NCI-H2029 treated with DMSO at 0.1 percent for 48 hours (cell line): Measurements from ENCODE around the gene CHURC1.

Experiments
- DNase-seq: peaks from one replicate; lab custom pipeline; 2025; lab: John Stamatoyannopoulos, UW

CHURC1 gene

GRCh38 chr14:64956697-64957406, 42.6 kb downstream of the CHURC1 start:
- no peak for DNase-seq

- no peak for DNase-seq
Observed at GRCh38 chr14:64958201-64958600, 43.9 kb downstream of the CHURC1 start.

DNA sequence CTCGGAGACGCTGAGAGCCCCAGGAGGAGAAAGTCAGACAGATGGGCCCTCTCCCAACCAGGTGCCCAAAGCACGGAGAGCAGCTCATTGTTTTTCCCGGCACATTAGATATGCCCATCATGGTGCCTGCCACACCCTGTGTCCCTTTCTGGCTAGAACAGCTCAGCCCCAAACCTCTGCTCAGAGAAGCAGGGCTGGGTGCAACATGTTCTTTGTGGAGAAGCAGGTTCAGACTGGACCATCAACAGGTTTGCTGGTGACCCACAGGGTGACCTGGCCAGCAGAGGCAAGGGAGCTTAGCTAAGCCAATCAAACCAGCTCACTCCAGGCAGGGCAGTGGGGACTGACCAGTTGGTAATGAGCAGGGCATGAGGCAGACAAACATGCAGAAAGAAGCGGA, 44.5 kb downstream of the CHURC1 start:
- no peak for DNase-seq

DNA sequence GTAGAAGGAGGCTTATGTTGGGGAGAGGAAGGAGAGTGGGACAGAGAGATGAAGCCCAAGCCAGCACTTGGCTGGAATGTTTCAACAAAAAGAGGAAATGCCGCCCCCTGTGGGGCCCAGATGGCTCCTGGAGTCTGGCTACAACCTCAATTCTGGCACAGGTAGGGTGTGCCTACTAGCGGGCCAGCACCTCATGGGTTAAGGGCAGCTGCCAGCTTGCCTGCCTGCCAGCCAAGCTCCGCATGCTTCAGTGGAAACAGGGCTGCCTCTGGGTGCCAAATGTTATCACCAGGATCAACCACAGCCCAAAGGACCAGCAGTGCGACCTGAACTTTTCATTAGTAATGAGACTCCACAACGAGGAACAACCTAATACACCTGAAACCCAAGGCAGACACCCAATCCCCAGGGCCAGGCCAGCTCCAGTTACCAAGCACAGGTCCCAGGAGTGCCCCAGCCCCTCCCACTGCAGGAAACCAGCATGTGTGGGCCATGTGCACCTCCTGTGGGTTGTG, 46.6 kb downstream of the CHURC1 start:
- DNase-seq, result no peak

DNA sequence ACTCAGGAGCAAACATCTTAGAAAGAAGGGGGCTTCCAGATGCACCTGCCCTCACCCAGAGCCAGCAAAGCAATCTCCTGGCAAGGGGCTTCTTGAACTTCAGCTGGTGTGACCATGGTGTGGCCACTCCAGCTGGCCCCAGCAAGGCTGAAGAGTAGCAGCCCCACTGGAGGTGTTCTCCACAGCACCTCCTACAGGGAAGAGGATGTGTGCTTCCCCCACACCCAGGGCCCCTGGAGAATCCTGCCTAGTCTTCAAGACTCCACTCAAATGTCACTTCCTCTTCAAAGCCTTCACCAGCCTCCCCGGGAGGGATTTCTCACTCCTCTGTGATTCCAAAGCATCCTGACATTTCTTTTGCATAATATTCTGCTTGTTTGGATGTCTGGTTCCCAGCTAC, 49.4 kb downstream of the CHURC1 start:
- DNase-seq, result no peak

DNA sequence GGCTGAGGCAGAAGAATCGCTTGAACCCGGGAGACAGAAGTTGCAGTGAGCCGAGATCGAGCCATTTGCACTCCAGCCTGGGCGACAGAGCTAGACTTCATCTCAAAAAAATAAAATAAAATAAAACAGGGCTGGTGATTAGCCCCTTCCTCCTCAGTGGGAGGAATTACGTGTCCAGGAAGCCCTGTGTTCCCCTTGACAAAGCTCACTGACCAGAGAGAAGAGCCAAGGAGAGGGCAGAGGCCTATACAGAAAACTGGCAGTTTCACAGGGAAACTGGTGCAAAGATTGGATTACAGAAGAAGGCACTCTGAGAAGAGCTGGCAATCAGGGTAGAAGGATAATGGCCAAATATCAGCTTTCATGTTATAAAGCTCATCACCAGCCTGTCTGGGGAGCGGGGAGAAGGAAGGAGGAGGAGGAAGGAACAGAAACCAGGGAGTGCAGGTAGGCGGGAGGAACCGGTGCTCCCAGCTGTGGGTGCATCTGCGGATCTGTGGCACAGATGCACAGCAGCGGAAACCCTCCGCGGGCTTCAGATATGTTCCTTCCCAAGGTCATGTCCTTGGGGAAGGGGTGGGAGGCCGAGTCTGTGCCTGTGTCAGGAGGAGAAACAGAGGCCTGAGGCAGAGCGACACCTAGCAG, 51.2 kb downstream of the CHURC1 start:
- no peak for DNase-seq

- no peak for DNase-seq
Observed at GRCh38 chr14:64966976-64967375, 52.7 kb downstream of the CHURC1 start.

GRCh38 chr14:64968167-64968566, 53.9 kb downstream of the CHURC1 start:
- DNase-seq, result no peak

- DNase-seq, result no peak
Observed at GRCh38 chr14:64968651-64969050, 54.4 kb downstream of the CHURC1 start.

- no peak for DNase-seq
Observed at GRCh38 chr14:64970041-64970440, 55.8 kb downstream of the CHURC1 start.

DNA sequence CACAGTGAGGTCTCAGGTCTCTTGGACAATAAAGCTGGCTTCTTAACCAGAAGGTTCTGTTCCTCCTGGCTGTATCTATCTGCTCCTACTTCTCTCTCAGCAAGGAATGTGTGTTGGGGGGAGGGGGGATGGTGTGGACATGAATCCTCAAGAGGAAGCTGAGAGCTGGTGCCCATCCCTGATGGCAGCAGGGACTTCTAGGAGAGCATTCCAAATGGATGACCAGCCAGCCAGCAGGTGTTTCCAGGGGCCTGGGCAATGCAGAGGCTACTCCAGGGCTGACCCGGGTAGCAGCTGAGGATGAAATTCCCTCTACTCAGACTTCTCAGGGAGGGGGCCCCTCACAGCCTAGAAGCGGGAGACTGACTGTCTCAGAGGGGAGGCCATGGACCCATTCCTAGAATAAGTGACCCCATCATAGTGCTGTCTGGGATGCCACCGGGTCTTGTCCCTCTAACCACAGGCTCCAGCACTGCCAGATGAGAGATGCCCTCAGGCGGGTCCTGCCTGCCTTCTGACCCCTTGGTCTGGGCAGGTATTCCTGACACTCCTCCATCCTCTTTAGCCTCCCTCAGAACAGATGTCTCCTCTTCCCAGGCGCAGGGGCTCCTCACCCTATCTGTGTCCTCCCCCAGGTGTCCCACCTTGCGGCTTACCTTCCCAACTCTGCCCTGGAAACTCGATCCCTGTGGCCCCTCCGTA, 56.7 kb downstream of the CHURC1 start:
- DNase-seq, result no peak

- DNase-seq, result no peak
Observed at GRCh38 chr14:64971491-64971942, 57.3 kb downstream of the CHURC1 start.

DNA sequence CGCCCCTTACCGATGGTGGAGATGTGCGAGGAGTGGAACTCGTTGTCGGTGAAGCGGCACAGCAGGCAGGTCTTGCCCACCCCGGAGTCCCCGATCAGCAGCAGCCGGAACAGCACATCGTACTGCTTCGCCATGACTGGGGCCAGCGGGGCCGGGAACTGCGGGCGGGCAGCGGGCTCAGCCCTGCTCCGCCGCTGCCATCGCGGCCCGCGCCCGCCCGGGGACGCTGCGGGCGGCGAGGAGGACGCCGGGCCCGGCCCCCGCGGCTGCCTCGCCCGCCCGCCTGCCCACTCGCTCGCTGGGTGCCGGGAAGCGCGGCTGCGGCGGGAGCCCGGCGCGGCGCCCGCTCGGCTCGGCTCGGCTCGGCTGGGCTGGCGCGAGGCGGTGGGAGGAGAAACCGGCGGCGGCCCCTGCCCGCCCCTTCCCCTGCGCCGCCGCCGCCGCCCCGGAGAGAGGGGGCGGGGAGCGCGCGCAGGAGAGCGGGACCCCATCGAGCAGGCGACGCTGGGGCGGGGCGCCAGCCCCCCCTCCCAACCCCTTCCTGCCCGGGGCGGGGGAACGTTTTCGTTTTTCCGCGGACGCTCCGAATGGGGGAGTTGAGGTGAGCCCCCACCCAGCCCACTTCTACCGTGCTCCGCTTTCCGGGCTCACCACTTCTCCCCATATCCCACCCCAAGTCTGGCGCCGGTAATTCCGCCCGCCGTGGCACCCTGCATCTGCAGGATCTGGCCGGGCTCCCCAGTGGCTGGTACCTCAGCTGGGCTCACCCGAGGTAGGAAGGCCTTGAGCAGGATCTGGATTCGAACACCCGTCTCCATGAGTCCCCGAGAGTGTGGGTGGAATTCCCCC, 57.9 kb downstream of the CHURC1 start, which contains the start of gene RAB15:
Gene RAB15, minus strand, starts transcription at position 394 of the 849 bp plus-strand sequence. Its CDS starts 260 bp downstream, at position 134.
- no peak for DNase-seq

DNA sequence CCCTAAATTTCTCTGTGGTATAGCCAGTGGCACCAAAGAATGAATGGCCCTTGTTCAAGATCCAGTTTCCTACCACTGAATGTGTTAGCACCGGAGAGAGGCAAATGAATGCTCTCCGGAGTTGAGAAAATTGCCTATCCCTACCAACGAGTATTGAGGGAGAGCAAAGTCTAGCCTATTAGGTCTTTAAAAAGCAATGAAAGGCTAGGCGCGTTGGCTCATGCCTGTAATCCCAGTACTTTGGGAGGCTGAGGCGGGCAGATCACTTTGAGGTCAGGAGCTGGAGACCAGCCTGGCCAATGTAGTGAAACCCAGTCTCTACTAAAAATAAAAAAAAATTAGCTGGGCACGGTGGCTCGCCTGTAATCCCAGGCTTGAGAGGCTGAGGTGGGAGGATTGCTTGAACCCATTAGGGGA, 58.8 kb downstream of the CHURC1 start:
- DNase-seq, result no peak

DNA sequence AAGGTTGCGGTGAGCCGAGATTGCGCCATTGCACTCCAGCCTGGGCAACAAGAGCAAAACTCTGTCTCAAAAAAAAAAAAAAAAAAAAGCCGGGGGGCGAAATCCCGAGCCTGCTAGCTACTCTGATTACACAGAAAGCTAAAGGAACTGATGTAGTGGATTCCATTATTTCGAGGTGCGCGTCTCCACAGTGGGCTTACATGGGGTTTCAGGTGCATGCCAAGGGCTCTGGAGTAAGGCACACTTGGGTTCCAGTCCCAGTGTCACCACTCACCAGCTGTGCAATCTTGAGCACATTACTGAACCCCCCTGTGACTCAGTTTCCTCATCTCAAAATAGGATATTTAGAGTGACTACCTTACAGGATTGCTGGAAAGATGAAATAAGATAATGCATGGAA, 59.6 kb downstream of the CHURC1 start:
- no peak for DNase-seq

DNA sequence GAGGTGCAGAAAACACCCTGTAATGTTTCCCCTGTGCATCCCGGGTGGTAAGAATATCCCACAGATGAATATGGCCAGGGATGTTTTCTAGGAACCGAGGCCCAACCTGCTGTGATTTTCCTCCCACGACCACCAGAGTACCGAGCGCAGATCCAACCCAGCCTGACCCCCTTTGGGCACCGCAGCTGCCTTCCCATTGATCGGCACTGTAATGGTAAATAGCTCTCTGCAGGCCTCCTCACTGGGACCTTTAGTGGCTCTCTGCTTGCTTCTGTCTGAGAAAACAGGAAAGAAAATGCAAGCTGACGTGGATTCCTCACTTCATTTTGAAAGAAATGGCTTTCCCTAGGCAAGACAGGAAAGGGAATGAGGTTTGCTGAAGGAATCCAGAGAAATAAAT, 60.3 kb downstream of the CHURC1 start:
- no peak for DNase-seq

DNA sequence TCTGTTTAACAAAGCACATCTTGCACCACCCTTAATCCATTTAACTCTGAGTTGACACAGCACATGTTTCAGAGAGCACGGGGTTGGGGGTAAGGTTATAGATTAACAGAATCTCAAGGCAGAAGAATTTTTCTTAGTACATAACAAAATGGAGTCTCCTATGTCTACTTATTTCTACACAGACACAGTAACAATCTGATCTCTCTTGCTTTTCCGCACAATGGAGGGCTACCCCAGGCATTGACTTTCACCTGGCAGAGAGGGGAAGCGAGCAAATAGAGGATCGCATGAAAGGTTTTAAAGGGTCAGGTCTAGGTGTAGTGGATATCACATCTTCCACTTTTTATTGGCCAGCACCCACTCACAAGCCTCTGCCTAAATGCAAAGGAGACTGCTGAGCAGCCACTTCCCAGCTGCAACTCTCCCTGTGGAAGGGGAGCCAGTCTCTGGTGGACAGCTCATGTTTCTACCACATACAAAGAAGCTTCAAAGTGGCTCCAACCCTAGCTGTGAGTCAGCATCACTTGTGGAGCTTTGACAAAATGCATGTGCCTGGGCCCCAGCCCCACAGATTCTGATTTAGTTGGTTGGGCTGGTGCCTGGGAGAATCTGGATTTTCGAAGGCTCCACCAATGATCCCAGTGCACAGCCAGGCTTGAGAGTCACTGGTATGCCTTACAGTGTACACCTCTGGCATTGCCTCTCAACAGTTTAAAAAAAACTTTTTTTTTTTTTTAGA, 65.2 kb downstream of the CHURC1 start:
- no peak for DNase-seq

DNA sequence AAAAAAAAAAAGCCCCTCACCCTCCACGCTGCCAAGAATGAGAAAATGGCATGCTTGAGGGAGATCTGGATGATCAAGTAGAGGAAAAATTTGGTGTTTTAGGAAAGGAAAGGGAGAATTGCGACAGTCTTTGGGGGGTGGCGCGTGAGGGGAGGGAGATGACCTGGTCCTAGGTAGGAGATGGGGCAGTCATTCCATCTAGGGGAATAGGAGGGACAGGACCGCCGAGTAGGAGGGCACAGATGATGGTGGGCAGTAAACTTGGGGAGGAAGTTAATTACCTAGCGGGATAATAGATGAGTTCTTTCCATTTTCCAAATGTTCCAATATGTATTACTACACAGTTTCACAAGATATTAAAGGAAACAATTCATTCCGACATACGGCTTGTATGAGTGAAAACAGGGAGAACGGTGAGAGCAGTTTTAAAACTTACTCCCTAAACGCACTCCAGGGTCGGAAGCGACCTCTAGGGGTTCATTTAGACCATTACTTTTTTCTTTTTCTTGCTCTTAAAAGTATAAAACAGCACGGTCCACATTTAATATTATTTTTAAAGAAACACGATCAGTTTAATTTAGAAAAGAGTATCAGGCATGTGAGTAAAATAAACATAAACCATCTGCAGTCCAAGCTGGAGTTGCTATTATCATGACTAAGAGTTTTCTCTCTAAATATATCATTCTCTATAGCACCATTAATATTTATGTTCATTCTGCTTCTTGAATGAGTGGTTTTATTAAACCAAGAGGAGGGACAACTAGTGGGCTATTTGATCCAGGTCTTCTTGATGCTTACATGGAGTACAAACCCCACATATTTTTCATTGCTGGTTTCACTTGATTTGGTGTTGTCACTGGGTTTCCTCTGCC, 69.4 kb downstream of the CHURC1 start:
- DNase-seq, result no peak
